ENCODE measurements around the gene CILP2. TPM values are rescaled to one million over a fixed set of nuclear protein-coding genes. Genes with fewer than 3 reads are reported as not detected.

The CILP2 gene
- total and polyA plus RNA-seq, 2 of the 4 experiments (the other 2 are of a cell fraction): 0.18 to 0.87 TPM

GRCh38 chr19:19581391-19581790, 43.3 kb downstream of the CILP2 start:
- no peak overlapping the region for H4K8ac ChIP-seq (ENCODE audit: low read depth in 2 of 2, low read length in 2 of 2)
- CTCF ChIA-PET: no interaction called here
- no peaks in the 10 kb centered on the region for H3K79me1 ChIP-seq (ENCODE audit: low read depth in 1 of 2, low read length in 2 of 2)
- H3K27ac ChIP-seq (ENCODE audit: insufficient read depth, low read length): no peak overlapping the region
- no peak for DNase-seq
- H3K4ac ChIP-seq (ENCODE audit: low read depth, low read length): no peak overlapping the region
- intact Hi-C loops (cut with micrococcal nuclease) (no loop called here), in situ Hi-C loops (cut with MboI; ENCODE audit: low sequenced_read_pairs) (no loop called here), dilution Hi-C loops (cut with HindIII; ENCODE audit: low sequenced_read_pairs, unreplicated experiment) (no loop called here)
- no peak overlapping the region for H2AK5ac ChIP-seq (ENCODE audit: low read depth, low read length)
- 91% methylated on average over 10 of the region's 13 CpGs; no CpG with 5 or more reads in 1 of the 2 experiments for WGBS, 2 experiments (ENCODE audit: extremely low coverage in 2 of 2, insufficient read length in 1 of 2)
- H4K5ac ChIP-seq (ENCODE audit: low read depth, low read length): no peak overlapping the region
- POLR2A ChIA-PET (ENCODE audit: unreplicated experiment): no interaction called here
- H3K27me3 ChIP-seq (ENCODE audit: control insufficient read depth, insufficient read depth, low read length): no peaks in the 10 kb centered on the region
- no peak for ATAC-seq (ENCODE audit: low read depth)
- H2AFZ ChIP-seq (replicated peaks; ENCODE audit: low read length, poor library complexity): no peak overlapping the region
- H2BK120ac ChIP-seq (ENCODE audit: low read depth, low read length): no peak overlapping the region
- H3K4me1 ChIP-seq (ENCODE audit: control insufficient read depth, insufficient read depth, low read length): no peaks in the 10 kb centered on the region
- no peak overlapping the region for H3K9ac ChIP-seq (ENCODE audit: low read depth, low read length)
- no peak overlapping the region for H2BK5ac ChIP-seq (ENCODE audit: low read depth, low read length, poor library complexity, severe bottlenecking)
- H3K9me3 ChIP-seq (ENCODE audit: control insufficient read depth, insufficient read depth, low read length): no peaks in the 10 kb centered on the region
- H3K9me1 ChIP-seq (ENCODE audit: insufficient read depth, low read length): no peaks in the 10 kb centered on the region
- no peak overlapping the region for H3K4me2 ChIP-seq (ENCODE audit: low read depth, low read length)
- H3K23ac ChIP-seq (ENCODE audit: low read depth, low read length): no peak overlapping the region
- H3K14ac ChIP-seq (replicated peaks; ENCODE audit: low read depth, low read length): no peak overlapping the region
- H2BK15ac ChIP-seq (ENCODE audit: low read depth, low read length): no peak overlapping the region
- H3K36me3 ChIP-seq (ENCODE audit: control insufficient read depth, insufficient read depth, low read length): no peaks in the 10 kb centered on the region
- H2AK9ac ChIP-seq (replicated peaks; ENCODE audit: low read depth, low read length, poor library complexity): no peak overlapping the region
- no peak overlapping the region for H3K4me3 ChIP-seq (ENCODE audit: insufficient read depth, low read depth, low read length)
- no peak overlapping the region for H3K56ac ChIP-seq (ENCODE audit: extremely low read depth, insufficient read depth, low read length)
- H4K91ac ChIP-seq (ENCODE audit: insufficient read depth, low read depth, low read length): no peak overlapping the region
- no peak overlapping the region for H3K18ac ChIP-seq (ENCODE audit: low read depth, low read length)
- BruUV-seq (replicated peaks): no TSS peak
- no peaks in the 10 kb centered on the region for H4K20me1 ChIP-seq (ENCODE audit: insufficient read depth, low read length)
- H2BK20ac ChIP-seq (ENCODE audit: low read depth, low read length): no peak overlapping the region
- TF ChIP-seq RFX5 (IDR thresholded peaks at IDR 0.05; ENCODE audit: low read depth, low read length) (no peak), BHLHE40 (IDR thresholded peaks at IDR 0.05; ENCODE audit: low read depth, low read length) (no peak), POLR2A (IDR thresholded peaks at IDR 0.05; ENCODE audit: low read depth, low read length) (no peak), CEBPB (IDR thresholded peaks at IDR 0.05; ENCODE audit: low read depth, low read length) (no peak)

Measured in IMR-90 (cell line).